Loucy (cell line): ENCODE results near the gene SLC4A4.

Experiments used
- H2AFZ ChIP-seq: fragments of 200-600 bp; sonication (generic); 2 replicates; pipeline ENCODE4 v1.6.0; 2016; ENCODE audit warnings: antibody characterized with exemption, mild to moderate bottlenecking, low read length, moderate library complexity
- H3F3A ChIP-seq: fragments of 200-600 bp; 2 replicates; pipeline ENCODE4 v1.6.0; 2016; ENCODE audit warnings: antibody characterized with exemption, low read depth, mild to moderate bottlenecking
- H3K27me3 ChIP-seq: fragments of 200-600 bp; sonication (generic); 2 replicates; pipeline ENCODE4 v1.6.1; 2014; ENCODE audit warnings: low read length, mild to moderate bottlenecking; ENCODE audit not compliant: insufficient read depth, poor library complexity, severe bottlenecking
- H3K36me3 ChIP-seq: fragments of 200-600 bp; sonication (generic); 2 replicates; pipeline ENCODE4 v1.6.1; 2016; ENCODE audit warnings: low read length; ENCODE audit not compliant: insufficient read depth
- H3K4me1 ChIP-seq: fragments of 200-600 bp; sonication (generic); 2 replicates; pipeline ENCODE4 v1.5.1; 2014; ENCODE audit warnings: low read length, mild to moderate bottlenecking; ENCODE audit not compliant: insufficient read depth, poor library complexity, severe bottlenecking
- H3K4me2 ChIP-seq: fragments of 200-600 bp; sonication (generic); 2 replicates; pipeline ENCODE4 v1.6.0; 2014; ENCODE audit warnings: antibody characterized with exemption, low read length, low read depth, mild to moderate bottlenecking; ENCODE audit not compliant: poor library complexity, severe bottlenecking
- H3K4me3 ChIP-seq: fragments of 200-600 bp; sonication (generic); 2 replicates; pipeline ENCODE4 v1.5.1; 2014; ENCODE audit warnings: low read length, mild to moderate bottlenecking, mixed read lengths; ENCODE audit not compliant: poor library complexity, severe bottlenecking
- H3K79me2 ChIP-seq: fragments of 200-600 bp; sonication (generic); 2 replicates; pipeline ENCODE4 v1.6.1; 2014; ENCODE audit warnings: low read length; ENCODE audit not compliant: insufficient read depth
- H3K9ac ChIP-seq: fragments of 200-600 bp; sonication (generic); 2 replicates; pipeline ENCODE4 v1.6.0; 2014; ENCODE audit warnings: mild to moderate bottlenecking, low read depth, low read length, moderate library complexity; ENCODE audit not compliant: poor library complexity, severe bottlenecking
- H3K9me2 ChIP-seq: fragments of 200-600 bp; sonication (generic); replicated peaks from 2 replicates; pipeline ENCODE4 v1.6.1; 2016; ENCODE audit warnings: low read depth, low read length, mixed read lengths
- H3K9me3 ChIP-seq: fragments of 200-600 bp; sonication (generic); 2 replicates; pipeline ENCODE4 v1.6.1; 2014; ENCODE audit warnings: mild to moderate bottlenecking, antibody characterized with exemption, low read length, low read depth; ENCODE audit not compliant: insufficient read depth
- H4K20me1 ChIP-seq: fragments of 200-600 bp; sonication (generic); 2 replicates; pipeline ENCODE4 v1.6.0; 2014; ENCODE audit warnings: antibody characterized with exemption, low read length, mild to moderate bottlenecking; ENCODE audit not compliant: insufficient read depth, poor library complexity, severe bottlenecking
- CTCF ChIP-seq: fragments of 200-600 bp; sonication (generic); conservative IDR thresholded peaks from 2 replicates; pipeline ENCODE4 v1.5.1; 2014; ENCODE audit warnings: mild to moderate bottlenecking, antibody characterized with exemption, low read length
- EZH2phosphoT487 ChIP-seq: fragments of 200-600 bp; IDR thresholded peaks from 2 replicates; pipeline ENCODE4 v1.6.1; 2018; ENCODE audit warnings: antibody characterized with exemption, mild to moderate bottlenecking, moderate library complexity, borderline replicate concordance

SLC4A4 gene

DNA sequence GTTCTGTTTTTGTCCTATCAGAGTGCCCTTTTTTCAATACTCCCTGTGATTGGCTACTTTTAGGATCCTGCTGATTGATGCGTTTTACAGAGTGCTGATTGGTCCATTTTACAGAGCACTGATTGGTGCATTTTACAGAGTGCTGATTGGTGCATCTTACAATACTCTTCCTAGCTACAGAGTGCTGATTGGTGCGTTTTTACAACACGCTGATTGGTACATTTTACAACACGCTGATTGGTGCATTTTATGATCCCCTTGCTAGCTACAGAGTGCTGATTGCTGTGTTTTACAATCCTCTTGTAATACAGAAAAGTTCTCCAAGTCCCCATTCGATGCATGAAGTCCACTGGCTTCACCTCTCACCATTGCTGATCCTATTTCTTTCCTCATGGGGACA, 268.3 kb downstream of the SLC4A4 start:
- Histone ChIP-seq H3K4me1 (no peaks in the 10 kb centered on the region), H3K36me3 (no peaks in the 10 kb centered on the region), H4K20me1 (no peaks in the 10 kb centered on the region), H3K79me2 (no peaks in the 10 kb centered on the region), H3K4me2 (no peak overlapping the region), H3K9me3 (no peaks in the 10 kb centered on the region), H3F3A (no peaks in the 10 kb centered on the region), H3K27me3 (no peaks in the 10 kb centered on the region), H3K9me2 (no peaks in the 10 kb centered on the region), H2AFZ (no peak overlapping the region), H3K9ac (no peak overlapping the region), H3K4me3 (no peak overlapping the region)
- TF ChIP-seq EZH2phosphoT487 (no peak), CTCF (no peak)

DNA sequence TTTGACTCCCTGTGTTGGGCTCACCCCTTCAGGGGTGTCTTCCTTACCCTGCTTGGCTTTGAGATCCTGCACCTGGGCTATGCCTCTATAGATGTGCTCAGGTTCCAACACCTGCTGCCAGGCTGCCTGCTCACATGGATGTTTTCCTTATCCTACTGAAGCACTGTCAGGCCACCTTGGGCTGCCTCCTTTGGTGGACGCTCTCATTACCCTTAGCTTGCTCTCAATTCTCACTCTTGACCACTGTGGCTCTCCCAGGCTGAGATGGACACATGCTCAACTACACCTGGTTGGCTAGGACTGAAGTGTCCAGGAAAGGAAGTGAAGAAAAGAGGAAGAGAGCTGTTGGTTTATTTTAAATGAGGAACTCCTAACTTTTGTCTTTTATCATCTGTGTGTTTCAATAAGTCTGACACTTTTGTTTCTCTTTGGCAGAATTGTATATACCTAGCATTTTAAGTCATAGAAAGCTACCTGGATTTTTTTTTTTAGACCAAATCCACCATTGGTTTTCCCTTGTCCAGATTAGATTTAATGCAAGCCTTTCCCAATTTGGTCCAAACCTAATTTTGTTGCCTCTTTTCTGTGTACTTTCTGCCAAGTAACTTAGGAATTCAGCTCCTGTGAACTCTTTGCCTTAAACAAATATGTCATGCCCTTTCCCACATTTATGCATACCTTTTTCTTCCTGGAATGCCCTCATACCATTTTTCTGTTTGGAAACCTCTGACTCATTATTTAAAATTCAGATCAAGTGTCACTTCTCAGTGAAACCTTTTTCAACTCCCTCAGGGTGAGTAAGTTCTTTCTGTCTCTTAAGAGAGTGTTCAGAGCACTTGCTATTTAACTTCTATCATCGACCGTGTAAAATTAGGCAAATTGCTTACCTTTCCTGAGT, 269.2 kb downstream of the SLC4A4 start:
- H3K4me3 ChIP-seq: no peak overlapping the region
- H3K79me2 ChIP-seq: no peaks in the 10 kb centered on the region
- no peaks in the 10 kb centered on the region for H3K4me1 ChIP-seq
- H2AFZ ChIP-seq: no peak overlapping the region
- no peaks in the 10 kb centered on the region for H3K9me2 ChIP-seq
- TF ChIP-seq EZH2phosphoT487 (no peak), CTCF (no peak)
- no peaks in the 10 kb centered on the region for H3F3A ChIP-seq
- no peak overlapping the region for H3K9ac ChIP-seq
- H3K36me3 ChIP-seq: no peaks in the 10 kb centered on the region
- H4K20me1 ChIP-seq: no peaks in the 10 kb centered on the region
- no peaks in the 10 kb centered on the region for H3K9me3 ChIP-seq
- no peak overlapping the region for H3K4me2 ChIP-seq
- no peaks in the 10 kb centered on the region for H3K27me3 ChIP-seq

DNA sequence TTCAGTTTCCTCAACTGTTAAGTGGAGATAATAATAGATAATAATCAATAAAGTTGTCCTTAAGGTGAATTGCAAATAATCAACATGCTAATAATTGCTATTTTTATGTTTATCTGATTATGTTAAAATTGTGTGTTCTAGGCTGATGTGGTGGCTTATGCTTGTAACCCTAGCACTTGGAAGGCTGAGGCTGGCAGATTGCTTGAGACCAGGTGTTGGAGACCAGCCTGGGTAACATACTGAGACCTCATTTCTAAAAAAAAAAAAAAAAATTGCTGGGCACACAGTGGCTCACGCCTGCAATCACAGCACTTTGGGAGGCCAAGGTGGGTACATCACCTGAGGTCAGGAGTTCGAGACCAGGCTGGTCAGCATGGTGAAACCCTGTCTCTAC, 269.9 kb downstream of the SLC4A4 start:
- Histone ChIP-seq H3F3A (no peaks in the 10 kb centered on the region), H3K9ac (no peak overlapping the region), H3K4me1 (no peaks in the 10 kb centered on the region), H2AFZ (no peak overlapping the region), H3K9me2 (no peaks in the 10 kb centered on the region), H3K27me3 (no peaks in the 10 kb centered on the region), H3K4me3 (no peak overlapping the region), H4K20me1 (no peaks in the 10 kb centered on the region), H3K4me2 (no peak overlapping the region), H3K36me3 (no peaks in the 10 kb centered on the region), H3K9me3 (no peaks in the 10 kb centered on the region), H3K79me2 (no peaks in the 10 kb centered on the region)
- no peak for TF ChIP-seq EZH2phosphoT487
- TF ChIP-seq CTCF: no peak
